GM21526 (cell line): ENCODE results near the gene CSNK1A1.
"Not testable (repeated sequence)": the region's sequence is repeated elsewhere in the genome, so short reads cannot be mapped to it uniquely, and the experiment has no call there.

Source experiments
- ATAC-seq: cut with Tn5 transposase; IDR thresholded peaks from one replicate; pipeline ENCODE4 v1.9.1; 2021; ENCODE audit warnings: moderate library complexity; ENCODE audit not compliant: unreplicated experiment, low FRiP score

The CSNK1A1 gene

DNA sequence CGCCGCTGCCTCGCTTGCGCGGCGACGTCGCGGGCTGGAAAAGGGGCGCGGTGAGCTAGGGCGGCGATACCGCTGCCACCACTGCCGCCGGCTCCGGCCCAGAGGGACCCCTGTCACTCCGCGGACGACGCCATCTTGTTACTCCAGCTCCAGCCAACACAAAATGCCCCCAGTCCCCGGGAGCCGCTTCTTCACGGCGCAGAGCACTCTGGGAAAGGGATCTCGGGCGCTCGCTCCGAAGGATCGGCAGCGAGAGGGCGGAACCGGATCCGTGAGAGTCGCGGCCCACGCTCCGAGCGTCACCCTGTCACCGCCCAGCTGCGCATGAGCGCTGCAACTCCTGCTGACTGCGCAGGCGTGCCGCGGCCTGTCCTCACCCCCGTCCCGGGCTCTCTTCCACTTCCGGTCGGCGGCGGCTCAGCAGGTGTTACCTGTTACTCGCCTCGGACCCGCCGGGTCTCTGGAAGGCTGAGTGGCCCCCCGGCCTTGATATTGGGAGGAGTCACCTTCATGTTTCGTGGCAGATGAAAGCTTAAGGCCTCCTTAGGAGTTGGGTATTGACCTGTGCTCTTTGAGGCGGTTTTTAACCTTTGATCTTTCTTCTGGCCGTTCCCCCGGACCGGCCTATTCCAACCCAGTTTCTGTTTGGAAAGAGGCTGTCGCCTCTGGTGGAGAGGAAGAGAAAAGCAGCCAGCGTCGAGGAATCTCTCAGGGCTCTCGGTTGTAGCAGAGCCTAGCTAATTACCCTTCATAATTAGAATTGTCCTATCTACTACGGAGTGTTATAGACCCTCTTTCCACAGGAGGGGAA lies at the start of gene CSNK1A1:
Gene CSNK1A1, minus strand, starts transcription at position 213 of the 811 bp plus-strand sequence. CDS start 475 bp downstream, outside the sequence.
- ATAC-seq: peak; percentile 85

DNA sequence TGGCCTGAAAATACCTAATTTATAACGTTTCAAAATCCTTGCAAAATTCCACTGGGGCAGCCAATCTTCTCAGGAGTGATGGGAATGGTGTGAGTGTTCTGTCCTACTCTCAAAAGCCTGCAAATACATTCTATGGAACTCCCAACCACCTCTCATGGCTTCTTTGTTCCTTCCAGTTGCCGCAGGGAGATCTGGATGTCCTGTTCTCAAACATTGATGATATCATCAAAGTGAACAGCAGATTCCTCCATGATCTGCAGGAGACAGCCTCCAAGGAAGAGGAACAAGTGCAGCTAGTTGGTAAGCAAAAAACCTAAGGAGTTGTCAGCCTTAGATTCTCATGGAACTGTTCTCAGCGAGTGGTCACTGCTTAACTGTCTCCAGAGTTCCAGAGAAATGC lies 49.7 kb upstream of the CSNK1A1 start:
- no peak for ATAC-seq

DNA sequence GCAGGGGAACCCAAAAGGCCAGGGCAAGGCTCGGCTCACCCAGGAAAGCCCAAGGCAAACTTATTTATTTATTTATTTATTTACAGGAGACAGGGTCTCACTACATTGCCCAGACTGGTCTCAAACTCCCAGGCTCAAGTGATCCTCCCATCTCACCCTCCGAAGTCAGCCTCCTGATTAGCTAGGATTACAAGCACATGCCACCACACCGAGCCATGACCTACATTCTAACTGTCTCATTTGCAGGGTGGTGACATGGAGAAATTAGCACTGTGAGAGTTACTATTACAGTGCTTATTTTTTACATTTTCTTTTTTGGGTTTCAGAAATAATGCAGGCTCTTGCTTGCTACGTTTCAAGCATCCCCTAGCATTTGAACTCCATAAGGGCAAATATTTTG lies 48.1 kb upstream of the CSNK1A1 start:
- no peak for ATAC-seq

DNA sequence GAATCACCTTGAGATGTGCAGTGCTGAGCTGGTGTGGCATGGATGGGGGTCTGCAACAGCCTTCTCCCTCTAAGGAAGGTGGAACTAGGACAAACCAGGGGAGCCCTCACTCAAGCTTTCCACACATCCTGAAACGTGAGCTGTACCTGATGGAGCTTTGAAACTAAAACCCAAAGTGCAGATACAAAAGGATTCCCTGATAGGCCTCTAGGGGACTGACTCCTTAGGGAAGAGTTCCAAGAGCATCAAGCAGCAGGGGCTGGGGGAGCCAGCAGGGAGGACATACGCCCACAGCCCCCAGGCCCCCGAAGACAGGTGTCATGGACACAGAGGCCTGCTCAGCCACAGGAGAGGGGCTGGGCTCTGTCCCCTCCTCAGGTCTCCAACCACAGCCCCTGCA lies 47.7 kb upstream of the CSNK1A1 start:
- no peak for ATAC-seq

GRCh38 chr5:149598234-149598633 lies 47.0 kb upstream of the CSNK1A1 start:
- ATAC-seq: not testable (repeated sequence)

DNA sequence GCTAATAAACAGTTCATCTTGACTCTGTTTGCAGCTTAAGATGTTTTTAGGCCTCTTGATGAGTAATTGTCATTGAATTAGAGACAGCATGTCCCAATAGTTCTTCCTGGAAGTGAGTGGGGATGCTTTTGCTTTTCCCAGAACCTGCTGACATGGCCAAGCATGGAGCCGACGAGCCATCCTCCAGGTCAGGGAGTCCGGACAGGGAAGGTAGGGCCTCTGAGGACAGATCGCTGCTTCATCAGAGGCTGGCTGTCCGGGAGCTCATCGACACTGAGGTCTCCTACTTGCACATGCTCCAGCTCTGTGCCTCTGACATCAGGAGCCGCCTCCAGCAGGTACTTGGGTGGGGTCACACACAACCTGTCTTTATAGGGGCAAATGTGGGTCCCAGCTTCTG lies 46.4 kb upstream of the CSNK1A1 start:
- ATAC-seq: no peak

DNA sequence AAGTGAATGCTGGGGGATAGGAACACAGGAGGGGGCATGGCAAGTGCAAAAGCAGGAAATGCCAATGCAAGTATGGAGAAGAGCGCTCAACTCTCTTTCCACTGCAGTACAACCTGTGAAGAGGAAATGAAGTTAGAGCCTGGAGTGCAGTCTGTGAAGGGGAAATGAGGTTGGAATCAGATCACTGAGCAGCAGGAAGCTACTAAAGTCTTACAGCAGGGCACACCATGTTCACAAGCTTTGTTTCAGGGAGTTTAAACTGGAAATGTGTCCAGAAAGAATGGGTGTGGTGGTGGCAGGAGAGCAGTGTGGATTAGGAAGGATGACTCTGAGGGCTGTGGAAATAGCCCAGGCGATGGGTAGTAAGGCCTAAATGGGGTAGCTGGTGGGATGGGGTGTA lies 45.5 kb upstream of the CSNK1A1 start:
- no peak for ATAC-seq

DNA sequence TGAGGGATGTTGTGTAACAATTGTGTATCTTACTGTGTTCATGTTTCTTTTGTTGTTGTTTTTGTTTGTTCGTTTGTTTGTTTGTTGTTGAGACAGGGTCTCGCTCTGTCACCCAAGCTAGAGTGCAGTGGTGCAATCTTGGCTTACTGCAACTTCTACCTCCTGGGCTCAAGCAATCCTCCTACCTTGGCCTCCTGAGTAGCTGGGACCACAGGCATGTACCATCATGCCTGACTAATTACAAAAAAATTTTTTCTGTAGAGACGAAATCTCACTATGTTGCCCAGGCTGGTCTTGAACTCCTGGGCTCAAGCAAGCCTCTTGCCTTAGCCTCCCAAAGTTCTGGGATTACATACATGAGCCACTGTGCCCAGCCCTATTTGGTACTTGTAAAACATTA lies 43.9 kb upstream of the CSNK1A1 start:
- not testable (repeated sequence) for ATAC-seq

GRCh38 chr5:149594206-149594895 lies 43.1 kb upstream of the CSNK1A1 start:
- no peak for ATAC-seq

DNA sequence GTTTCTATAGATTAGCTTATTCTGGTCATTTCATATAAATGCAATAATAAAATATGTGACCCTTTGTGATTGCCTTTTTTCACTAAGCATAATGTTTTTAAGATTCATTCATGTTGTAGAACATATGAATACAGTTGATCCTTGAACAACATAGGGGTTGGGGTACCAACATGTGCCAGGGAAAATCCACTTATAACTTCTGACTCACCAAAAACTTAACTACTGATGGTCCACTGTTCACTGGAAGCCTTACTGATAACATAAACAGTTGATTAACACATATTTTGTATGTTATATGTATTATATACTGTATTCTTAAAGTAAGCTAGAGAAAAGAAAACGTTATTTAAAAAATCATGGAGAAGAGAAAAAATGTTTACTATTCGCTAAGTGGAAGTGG lies 42.1 kb upstream of the CSNK1A1 start:
- ATAC-seq: no peak

DNA sequence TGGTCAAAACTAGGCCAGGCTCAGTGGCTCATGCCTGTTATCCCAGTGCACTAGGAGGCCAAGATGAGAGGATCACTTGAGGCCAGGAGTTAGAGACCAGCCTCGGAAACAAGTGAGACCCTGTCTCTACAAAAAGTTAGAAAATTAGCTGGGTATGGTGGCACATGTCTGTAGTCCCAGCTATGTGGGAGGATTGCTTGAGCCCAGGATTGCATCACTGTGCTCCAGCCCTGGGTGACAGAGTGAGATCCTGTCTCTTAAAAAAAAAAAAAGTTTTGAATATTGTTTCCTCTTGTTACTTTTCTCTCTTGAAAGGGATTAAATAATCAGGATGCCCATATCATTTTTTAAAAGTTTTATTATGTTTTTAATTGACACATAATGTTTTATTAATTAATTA lies 37.7 kb upstream of the CSNK1A1 start:
- ATAC-seq: no peak

- no peak for ATAC-seq
Observed at GRCh38 chr5:149586708-149587318, 35.6 kb upstream of the CSNK1A1 start.

GRCh38 chr5:149585910-149586309 lies 34.7 kb upstream of the CSNK1A1 start:
- no peak for ATAC-seq

GRCh38 chr5:149584121-149584520 lies 32.9 kb upstream of the CSNK1A1 start:
- no peak for ATAC-seq

- no peak for ATAC-seq
Observed at GRCh38 chr5:149583394-149583793, 32.2 kb upstream of the CSNK1A1 start.

GRCh38 chr5:149581931-149582768 lies 30.9 kb upstream of the CSNK1A1 start:
- ATAC-seq: no peak

GRCh38 chr5:149581192-149581861 lies 30.1 kb upstream of the CSNK1A1 start, which contains the start of gene ARHGEF37:
TSS of gene ARHGEF37 (plus strand) at chr5:149581498. CDS start at chr5:149597770, 16,272 bp downstream.
- no peak for ATAC-seq

GRCh38 chr5:149580808-149581191 lies 29.6 kb upstream of the CSNK1A1 start:
- no peak for ATAC-seq

DNA sequence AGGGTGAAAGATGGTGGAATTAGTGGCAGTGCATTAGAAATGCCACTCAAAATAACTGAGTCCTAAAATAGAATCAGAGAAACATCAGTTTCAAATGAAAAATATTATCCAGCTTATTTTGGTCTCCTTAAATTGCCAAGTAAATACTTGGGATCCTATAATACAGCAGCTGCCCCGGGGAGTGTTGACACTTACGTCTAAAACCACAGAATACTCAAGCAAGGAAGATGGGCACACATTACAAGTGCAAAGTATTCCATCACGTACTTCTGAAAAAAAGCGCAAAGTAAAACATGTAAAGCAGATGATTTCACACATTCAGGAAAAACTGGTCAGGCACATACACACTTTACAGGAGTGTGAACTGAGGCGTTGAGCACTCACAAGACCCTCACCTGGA lies 27.7 kb upstream of the CSNK1A1 start:
- no peak for ATAC-seq

GRCh38 chr5:149576021-149576420 lies 24.8 kb upstream of the CSNK1A1 start:
- ATAC-seq: no peak
